ENCODE measurements around the gene ATG16L2. TPM values are rescaled to one million over a fixed set of nuclear protein-coding genes. Genes with fewer than 3 reads are reported as not detected.
A peak's percentile ranks its signal among the peaks of the same experiment; 100 is the strongest.

The ATG16L2 gene
- total RNA-seq, 1 experiment from 2014 or later = 22.2 TPM

- peak; percentile 46; the same call in 1 of the 2 replicates for TF ChIP-seq E2F4 (CRISPR knock-in tag; IDR thresholded peaks at IDR 0.05; ENCODE audit: borderline replicate concordance, low read depth)
- TF ChIP-seq PRDM15 (CRISPR knock-in tag; IDR thresholded peaks at IDR 0.05) = 0 out of 2 replicates have a peak, but pooled peaks have one; percentile 11
- peak; percentile 53; the same call in 1 of the 2 replicates for TF ChIP-seq IRF1 (CRISPR knock-in tag; IDR thresholded peaks at IDR 0.05)
- 0 out of 2 replicates have a peak, but pooled peaks have one; percentile 32 for TF ChIP-seq MYBL2 (CRISPR knock-in tag; IDR thresholded peaks at IDR 0.05)
- no peak for TF ChIP-seq MXD4 (CRISPR knock-in tag; IDR thresholded peaks at IDR 0.05; ENCODE audit: borderline replicate concordance)
- no peak for TF ChIP-seq IRF2 (CRISPR knock-in tag; IDR thresholded peaks at IDR 0.05; ENCODE audit: borderline replicate concordance, low read depth)
- no peak for TF ChIP-seq NFE2L1 (CRISPR knock-in tag; IDR thresholded peaks at IDR 0.05)
- no peak for TF ChIP-seq ELF4 (CRISPR knock-in tag; IDR thresholded peaks at IDR 0.05; ENCODE audit: low read depth)
- no peak for TF ChIP-seq ZNF425 (CRISPR knock-in tag; conservative IDR thresholded peaks at IDR 0.05)
- TF ChIP-seq NFATC4 (CRISPR knock-in tag; IDR thresholded peaks at IDR 0.05) = no peak
- TF ChIP-seq TEAD1 (CRISPR knock-in tag; IDR thresholded peaks at IDR 0.05) = no peak
- TF ChIP-seq GABPB1 (CRISPR knock-in tag; IDR thresholded peaks at IDR 0.05) = no peak
- no peak for TF ChIP-seq NR3C1 (CRISPR knock-in tag; conservative IDR thresholded peaks at IDR 0.05; ENCODE audit: low read depth)
- no peak for TF ChIP-seq ARID4B (CRISPR knock-in tag; IDR thresholded peaks at IDR 0.05; ENCODE audit: borderline replicate concordance)
- 0 out of 2 replicates have a peak, but pooled peaks have one; percentile 32 for TF ChIP-seq CREM (CRISPR knock-in tag; IDR thresholded peaks at IDR 0.05)
- TF ChIP-seq SMAD3 (CRISPR knock-in tag; IDR thresholded peaks at IDR 0.05; ENCODE audit: borderline replicate concordance) = 0 out of 2 replicates have a peak, but pooled peaks have one; percentile 34
- TF ChIP-seq STAT6 (CRISPR knock-in tag; conservative IDR thresholded peaks at IDR 0.05; ENCODE audit: low read depth) = no peak
- no peak for TF ChIP-seq NR2C2 (CRISPR knock-in tag; IDR thresholded peaks at IDR 0.05)
- TF ChIP-seq ZNF423 (CRISPR knock-in tag; IDR thresholded peaks at IDR 0.05) = peak; percentile 59; the same call in 1 of the 2 replicates
- no peak for TF ChIP-seq TCF7 (CRISPR knock-in tag; IDR thresholded peaks at IDR 0.05; ENCODE audit: low read depth)
- 0 out of 2 replicates have a peak, but pooled peaks have one; percentile 38 for TF ChIP-seq USF1 (CRISPR knock-in tag; IDR thresholded peaks at IDR 0.05)
Measured at GRCh38 chr11:72813740-72814285, 398 bp upstream of the ATG16L2 start (continued).
